ENCODE results near the gene MAN1A1.

The MAN1A1 gene

DNA sequence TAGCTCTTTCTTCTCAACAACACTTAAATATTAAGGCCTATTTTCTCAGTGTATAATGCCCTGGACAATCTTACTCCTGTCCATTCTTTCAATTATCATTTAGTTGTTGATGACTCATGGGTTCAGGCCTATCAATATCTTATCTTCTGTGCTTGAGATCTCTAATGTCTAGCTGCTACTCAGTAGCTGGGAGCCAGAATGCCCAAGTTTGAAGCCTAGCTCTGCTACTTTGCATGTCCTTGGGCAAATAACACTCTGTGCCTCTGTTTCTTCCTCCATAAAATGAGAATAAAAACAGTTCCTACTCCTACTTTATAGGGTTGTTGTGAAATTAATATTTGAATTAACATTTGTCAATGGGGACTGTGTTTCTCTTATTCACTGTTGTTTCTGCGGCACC is 69.5 kb downstream of the MAN1A1 start:
- TF ChIP-seq GABPA (IDR thresholded peaks at IDR 0.05; ENCODE audit: low read depth) = no peak
- TF ChIP-seq SPI1 (IDR thresholded peaks at IDR 0.05; ENCODE audit: borderline replicate concordance, low read depth) = no peak
- TF ChIP-seq, protein P1, sequence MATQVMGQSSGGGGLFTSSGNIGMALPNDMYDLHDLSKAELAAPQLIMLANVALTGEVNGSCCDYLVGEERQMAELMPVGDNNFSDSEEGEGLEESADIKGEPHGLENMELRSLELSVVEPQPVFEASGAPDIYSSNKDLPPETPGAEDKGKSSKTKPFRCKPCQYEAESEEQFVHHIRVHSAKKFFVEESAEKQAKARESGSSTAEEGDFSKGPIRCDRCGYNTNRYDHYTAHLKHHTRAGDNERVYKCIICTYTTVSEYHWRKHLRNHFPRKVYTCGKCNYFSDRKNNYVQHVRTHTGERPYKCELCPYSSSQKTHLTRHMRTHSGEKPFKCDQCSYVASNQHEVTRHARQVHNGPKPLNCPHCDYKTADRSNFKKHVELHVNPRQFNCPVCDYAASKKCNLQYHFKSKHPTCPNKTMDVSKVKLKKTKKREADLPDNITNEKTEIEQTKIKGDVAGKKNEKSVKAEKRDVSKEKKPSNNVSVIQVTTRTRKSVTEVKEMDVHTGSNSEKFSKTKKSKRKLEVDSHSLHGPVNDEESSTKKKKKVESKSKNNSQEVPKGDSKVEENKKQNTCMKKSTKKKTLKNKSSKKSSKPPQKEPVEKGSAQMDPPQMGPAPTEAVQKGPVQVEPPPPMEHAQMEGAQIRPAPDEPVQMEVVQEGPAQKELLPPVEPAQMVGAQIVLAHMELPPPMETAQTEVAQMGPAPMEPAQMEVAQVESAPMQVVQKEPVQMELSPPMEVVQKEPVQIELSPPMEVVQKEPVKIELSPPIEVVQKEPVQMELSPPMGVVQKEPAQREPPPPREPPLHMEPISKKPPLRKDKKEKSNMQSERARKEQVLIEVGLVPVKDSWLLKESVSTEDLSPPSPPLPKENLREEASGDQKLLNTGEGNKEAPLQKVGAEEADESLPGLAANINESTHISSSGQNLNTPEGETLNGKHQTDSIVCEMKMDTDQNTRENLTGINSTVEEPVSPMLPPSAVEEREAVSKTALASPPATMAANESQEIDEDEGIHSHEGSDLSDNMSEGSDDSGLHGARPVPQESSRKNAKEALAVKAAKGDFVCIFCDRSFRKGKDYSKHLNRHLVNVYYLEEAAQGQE (IDR thresholded peaks at IDR 0.05; ENCODE audit: insufficient replicate concordance, low read depth) = no peak
- no peak for TF ChIP-seq POLR2AphosphoS5 (IDR thresholded peaks at IDR 0.05; ENCODE audit: low read depth)
- TF ChIP-seq, protein P2, sequence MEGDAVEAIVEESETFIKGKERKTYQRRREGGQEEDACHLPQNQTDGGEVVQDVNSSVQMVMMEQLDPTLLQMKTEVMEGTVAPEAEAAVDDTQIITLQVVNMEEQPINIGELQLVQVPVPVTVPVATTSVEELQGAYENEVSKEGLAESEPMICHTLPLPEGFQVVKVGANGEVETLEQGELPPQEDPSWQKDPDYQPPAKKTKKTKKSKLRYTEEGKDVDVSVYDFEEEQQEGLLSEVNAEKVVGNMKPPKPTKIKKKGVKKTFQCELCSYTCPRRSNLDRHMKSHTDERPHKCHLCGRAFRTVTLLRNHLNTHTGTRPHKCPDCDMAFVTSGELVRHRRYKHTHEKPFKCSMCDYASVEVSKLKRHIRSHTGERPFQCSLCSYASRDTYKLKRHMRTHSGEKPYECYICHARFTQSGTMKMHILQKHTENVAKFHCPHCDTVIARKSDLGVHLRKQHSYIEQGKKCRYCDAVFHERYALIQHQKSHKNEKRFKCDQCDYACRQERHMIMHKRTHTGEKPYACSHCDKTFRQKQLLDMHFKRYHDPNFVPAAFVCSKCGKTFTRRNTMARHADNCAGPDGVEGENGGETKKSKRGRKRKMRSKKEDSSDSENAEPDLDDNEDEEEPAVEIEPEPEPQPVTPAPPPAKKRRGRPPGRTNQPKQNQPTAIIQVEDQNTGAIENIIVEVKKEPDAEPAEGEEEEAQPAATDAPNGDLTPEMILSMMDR (IDR thresholded peaks at IDR 0.05; ENCODE audit: insufficient read depth, low read length) = no peak
- H3K27me3 ChIP-seq (ENCODE audit: insufficient read depth, poor library complexity, severe bottlenecking) = no peaks in the 10 kb centered on the region
- H3K27ac ChIP-seq (replicated peaks) = no peak overlapping the region
- H3K4me3 ChIP-seq (replicated peaks; ENCODE audit: insufficient read depth, low read length) = no peak overlapping the region
- DNase-seq (ENCODE audit: low read depth in 1 of 2, low spot score in 1 of 2) = no peak

DNA sequence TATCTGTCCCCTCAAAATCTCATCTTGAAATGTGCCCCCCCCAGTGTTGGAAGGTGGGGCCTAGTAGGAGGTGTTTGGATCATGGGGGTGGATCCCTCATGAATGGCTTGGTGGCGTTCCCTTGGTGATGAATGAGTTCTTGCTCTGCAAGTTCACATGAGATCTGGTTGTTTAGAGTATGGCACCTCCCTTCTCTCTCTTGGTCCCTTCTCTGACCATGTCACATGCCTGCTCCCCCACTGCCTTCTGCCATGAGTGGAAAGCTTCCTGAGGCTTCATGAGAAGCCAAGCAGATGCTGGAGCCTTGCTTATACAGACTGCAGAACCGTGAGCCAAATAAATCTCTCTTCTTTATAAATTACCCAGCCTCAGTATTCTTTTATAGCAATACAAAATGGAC is 70.9 kb downstream of the MAN1A1 start:
- TF ChIP-seq, protein P2 (IDR thresholded peaks at IDR 0.05; ENCODE audit: insufficient read depth, low read length) = no peak
- TF ChIP-seq, protein P1 (IDR thresholded peaks at IDR 0.05; ENCODE audit: insufficient replicate concordance, low read depth) = no peak
- TF ChIP-seq SPI1 (IDR thresholded peaks at IDR 0.05; ENCODE audit: borderline replicate concordance, low read depth) = no peak
- TF ChIP-seq GABPA (IDR thresholded peaks at IDR 0.05; ENCODE audit: low read depth) = no peak
- no peak for TF ChIP-seq POLR2AphosphoS5 (IDR thresholded peaks at IDR 0.05; ENCODE audit: low read depth)
- Histone ChIP-seq H3K4me3 (replicated peaks; ENCODE audit: insufficient read depth, low read length) (no peak overlapping the region), H3K27ac (replicated peaks) (no peak overlapping the region), H3K27me3 (ENCODE audit: insufficient read depth, poor library complexity, severe bottlenecking) (no peaks in the 10 kb centered on the region)
- DNase-seq (ENCODE audit: low read depth in 1 of 2, low spot score in 1 of 2) = no peak

DNA sequence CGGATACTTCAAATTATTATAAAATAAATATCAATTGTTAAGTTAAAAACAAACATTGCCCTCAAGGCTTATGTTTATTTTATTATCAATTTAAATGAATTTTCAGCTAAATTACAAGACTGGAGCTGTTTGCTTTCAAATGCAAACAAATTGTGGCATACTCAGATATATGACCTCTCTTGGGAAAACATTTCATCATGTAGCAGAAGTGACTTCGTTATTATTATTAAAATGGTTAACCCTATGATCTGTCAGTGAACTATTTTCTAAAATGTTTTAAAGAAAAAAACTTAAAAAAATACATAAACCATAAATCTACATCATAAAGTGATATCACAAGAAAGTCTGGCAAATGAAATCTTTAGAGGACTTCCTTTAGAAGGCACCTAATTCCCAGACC is 72.5 kb downstream of the MAN1A1 start:
- TF ChIP-seq, protein P2 (IDR thresholded peaks at IDR 0.05; ENCODE audit: insufficient read depth, low read length) = no peak
- TF ChIP-seq POLR2AphosphoS5 (IDR thresholded peaks at IDR 0.05; ENCODE audit: low read depth) = no peak
- TF ChIP-seq, protein P1 (IDR thresholded peaks at IDR 0.05; ENCODE audit: insufficient replicate concordance, low read depth) = no peak
- TF ChIP-seq GABPA (IDR thresholded peaks at IDR 0.05; ENCODE audit: low read depth) = no peak
- no peak for TF ChIP-seq SPI1 (IDR thresholded peaks at IDR 0.05; ENCODE audit: borderline replicate concordance, low read depth)
- DNase-seq (ENCODE audit: low read depth in 1 of 2, low spot score in 1 of 2) = no peak
- Histone ChIP-seq H3K27me3 (ENCODE audit: insufficient read depth, poor library complexity, severe bottlenecking) (no peaks in the 10 kb centered on the region), H3K27ac (replicated peaks) (no peak overlapping the region), H3K4me3 (replicated peaks; ENCODE audit: insufficient read depth, low read length) (no peak overlapping the region)

All from HL-60 (cell line).